ENCODE measurements around the gene CPB2. TPM values are rescaled to one million over a fixed set of nuclear protein-coding genes. Genes with fewer than 3 reads are reported as not detected.

Gene CPB2
- total RNA-seq, 1 donor from 2014 or later = not detected

GRCh38 chr13:46050771-46051170 is 54.1 kb downstream of the CPB2 start:
- DNase-seq = no peak

GRCh38 chr13:46045424-46045823 is 59.4 kb downstream of the CPB2 start:
- no peak for DNase-seq

GRCh38 chr13:46043647-46044046 is 61.2 kb downstream of the CPB2 start:
- DNase-seq = no peak

GRCh38 chr13:46041419-46041839 is 63.4 kb downstream of the CPB2 start:
- DNase-seq = no peak

- no peak for DNase-seq
These were observed 64.1 kb downstream of the CPB2 start for GRCh38 chr13:46040763-46041162.

- no peak for DNase-seq
These were observed 65.2 kb downstream of the CPB2 start for GRCh38 chr13:46039411-46040182.

- DNase-seq = no peak
These were observed 66.5 kb downstream of the CPB2 start for GRCh38 chr13:46038296-46038695.

GRCh38 chr13:46035066-46035465 is 69.8 kb downstream of the CPB2 start:
- no peak for DNase-seq

GRCh38 chr13:46032341-46032740 is 72.5 kb downstream of the CPB2 start:
- DNase-seq = no peak

- no peak for DNase-seq
These were observed 73.1 kb downstream of the CPB2 start for GRCh38 chr13:46031581-46032263.

GRCh38 chr13:46025157-46025556 is 79.7 kb downstream of the CPB2 start:
- DNase-seq = no peak

GRCh38 chr13:46022481-46022880 is 82.4 kb downstream of the CPB2 start:
- DNase-seq = no peak

- DNase-seq = no peak
These were observed 88.6 kb downstream of the CPB2 start for GRCh38 chr13:46016216-46016615.

GRCh38 chr13:46015366-46015765 is 89.5 kb downstream of the CPB2 start:
- DNase-seq = no peak

GRCh38 chr13:46012404-46012803 is 92.4 kb downstream of the CPB2 start:
- DNase-seq = no peak

GRCh38 chr13:46010148-46010547 is 94.7 kb downstream of the CPB2 start:
- no peak for DNase-seq

- DNase-seq = no peak
These were observed 96.2 kb downstream of the CPB2 start for GRCh38 chr13:46008631-46009030.

- DNase-seq = no peak
These were observed 98.0 kb downstream of the CPB2 start for GRCh38 chr13:46006688-46007452.

- DNase-seq = no peak
These were observed 100.3 kb downstream of the CPB2 start for GRCh38 chr13:46004491-46004890.
